ENCODE data around the gene ACAP3. TPM values are rescaled to one million over a fixed set of nuclear protein-coding genes. Genes with fewer than 3 reads are reported as not detected.

Gene ACAP3
- total RNA-seq, 1 experiment from 2014 or later, result 30.7 TPM

DNA sequence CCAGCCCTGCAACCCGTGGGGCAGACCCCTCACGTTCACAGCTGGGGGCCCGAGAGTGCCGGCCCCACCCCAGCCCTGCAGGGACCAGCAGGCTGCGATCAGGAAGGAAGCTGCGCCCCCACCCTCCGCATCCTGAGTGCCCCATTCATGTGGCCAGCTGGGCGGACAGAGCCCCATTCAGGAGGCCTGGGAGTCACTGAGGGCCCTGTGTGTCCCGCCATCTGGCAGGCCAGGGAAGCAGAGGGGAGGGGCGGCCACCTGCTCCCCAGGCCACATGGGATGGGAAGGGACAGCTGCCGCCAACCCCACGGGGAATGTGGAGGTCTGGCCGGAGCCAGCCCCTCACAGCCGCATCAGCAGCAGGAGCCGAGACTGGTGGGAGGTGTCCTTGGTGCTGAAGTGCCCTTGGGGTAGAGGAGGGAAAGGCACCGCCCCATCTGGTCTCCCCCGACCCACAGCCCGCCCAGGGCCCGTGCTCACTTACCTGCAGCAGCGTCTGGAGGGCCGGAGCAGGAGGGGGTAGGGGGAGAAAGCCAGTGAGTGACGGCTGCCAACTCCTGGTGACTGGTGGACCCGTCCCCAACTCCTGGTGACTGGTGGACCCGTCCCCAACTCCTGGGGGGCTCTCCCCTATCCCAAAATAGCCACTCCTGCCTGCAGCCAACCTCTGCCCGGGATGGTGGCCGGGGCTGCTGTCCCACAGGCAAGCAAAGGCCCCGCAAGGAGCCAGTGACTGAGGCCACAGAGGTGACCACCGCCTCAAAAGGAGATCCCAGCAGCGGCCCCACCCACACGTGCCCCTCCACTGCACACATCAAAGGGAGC, 8.7 kb downstream of the ACAP3 start:
- ChIA-PET CTCF (no interaction called here), POLR2A (no interaction called here)
- ATAC-seq, result no peak
- no peak overlapping the region for H3K4me3 ChIP-seq (ENCODE audit: low read depth in 2 of 2, low read length in 2 of 2)
- in situ Hi-C loops (cut with HindIII; ENCODE audit: low pct_unique_long_range_greater_than_20kb, low sequenced_read_pairs), result no loop called here
- no TSS peak for BruUV-seq (replicated peaks)
- no peak for TF ChIP-seq SIN3A (IDR thresholded peaks at IDR 0.05; ENCODE audit: borderline replicate concordance, insufficient read depth, low read depth, low read length)
- TF ChIP-seq, protein P1, sequence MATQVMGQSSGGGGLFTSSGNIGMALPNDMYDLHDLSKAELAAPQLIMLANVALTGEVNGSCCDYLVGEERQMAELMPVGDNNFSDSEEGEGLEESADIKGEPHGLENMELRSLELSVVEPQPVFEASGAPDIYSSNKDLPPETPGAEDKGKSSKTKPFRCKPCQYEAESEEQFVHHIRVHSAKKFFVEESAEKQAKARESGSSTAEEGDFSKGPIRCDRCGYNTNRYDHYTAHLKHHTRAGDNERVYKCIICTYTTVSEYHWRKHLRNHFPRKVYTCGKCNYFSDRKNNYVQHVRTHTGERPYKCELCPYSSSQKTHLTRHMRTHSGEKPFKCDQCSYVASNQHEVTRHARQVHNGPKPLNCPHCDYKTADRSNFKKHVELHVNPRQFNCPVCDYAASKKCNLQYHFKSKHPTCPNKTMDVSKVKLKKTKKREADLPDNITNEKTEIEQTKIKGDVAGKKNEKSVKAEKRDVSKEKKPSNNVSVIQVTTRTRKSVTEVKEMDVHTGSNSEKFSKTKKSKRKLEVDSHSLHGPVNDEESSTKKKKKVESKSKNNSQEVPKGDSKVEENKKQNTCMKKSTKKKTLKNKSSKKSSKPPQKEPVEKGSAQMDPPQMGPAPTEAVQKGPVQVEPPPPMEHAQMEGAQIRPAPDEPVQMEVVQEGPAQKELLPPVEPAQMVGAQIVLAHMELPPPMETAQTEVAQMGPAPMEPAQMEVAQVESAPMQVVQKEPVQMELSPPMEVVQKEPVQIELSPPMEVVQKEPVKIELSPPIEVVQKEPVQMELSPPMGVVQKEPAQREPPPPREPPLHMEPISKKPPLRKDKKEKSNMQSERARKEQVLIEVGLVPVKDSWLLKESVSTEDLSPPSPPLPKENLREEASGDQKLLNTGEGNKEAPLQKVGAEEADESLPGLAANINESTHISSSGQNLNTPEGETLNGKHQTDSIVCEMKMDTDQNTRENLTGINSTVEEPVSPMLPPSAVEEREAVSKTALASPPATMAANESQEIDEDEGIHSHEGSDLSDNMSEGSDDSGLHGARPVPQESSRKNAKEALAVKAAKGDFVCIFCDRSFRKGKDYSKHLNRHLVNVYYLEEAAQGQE (IDR thresholded peaks at IDR 0.05; ENCODE audit: insufficient read depth in 1 of 2, low read depth in 2 of 2, low read length in 1 of 2), result peak; percentile 92 to 93
- H3K4me1 ChIP-seq (ENCODE audit: control insufficient read depth, insufficient read depth, low read length), result peaks cover 5% of the 10 kb centered on the region
- no peak overlapping the region for H3K27ac ChIP-seq (ENCODE audit: low read length)
- intact Hi-C loops (cut with micrococcal nuclease; ENCODE audit: unreplicated experiment), result no loop called here
- no peaks in the 10 kb centered on the region for H3K9me3 ChIP-seq (ENCODE audit: control insufficient read depth, insufficient read depth, low read depth, low read length)
- DNase-seq (ENCODE audit: low read depth, low spot score), result no peak
- no peaks in the 10 kb centered on the region for H3K27me3 ChIP-seq (ENCODE audit: control insufficient read depth, insufficient read depth, low read length)
- no peaks in the 10 kb centered on the region for H3K36me3 ChIP-seq (ENCODE audit: control insufficient read depth, insufficient read depth, low read length)

DNA sequence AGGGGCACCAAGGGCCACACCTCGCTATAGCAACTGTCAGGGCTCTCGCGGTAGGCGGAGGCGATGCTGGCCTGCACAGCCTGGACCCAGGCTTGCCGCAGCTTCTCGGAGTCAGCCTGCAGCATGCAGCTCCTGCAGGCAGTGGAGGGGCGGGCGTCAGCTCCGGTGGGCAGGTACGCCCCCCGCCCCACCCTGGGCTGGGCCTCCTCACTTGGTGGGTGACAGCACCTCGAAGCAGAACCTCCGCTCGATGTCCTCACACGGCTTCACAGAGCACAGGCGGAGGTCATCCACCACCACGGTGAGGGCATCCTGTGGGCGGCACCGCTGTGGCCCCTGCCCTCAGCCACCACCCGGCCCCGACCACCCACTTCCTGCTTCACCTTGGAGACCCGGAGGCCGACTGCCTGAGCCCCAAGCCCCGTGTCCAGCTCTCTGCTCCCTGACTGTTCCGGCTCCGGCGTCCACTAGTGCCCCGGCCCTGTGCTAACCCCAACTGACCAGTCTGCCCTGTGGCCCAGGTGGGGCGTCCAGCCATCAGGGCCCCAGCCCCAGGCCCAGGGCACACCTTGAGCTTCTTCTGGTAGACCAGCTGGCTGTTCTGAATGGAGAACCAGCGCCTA, 9.8 kb downstream of the ACAP3 start:
- BruUV-seq (replicated peaks), result no TSS peak
- TF ChIP-seq TCF7L2 (IDR thresholded peaks at IDR 0.05; ENCODE audit: low read depth, low read length), result no peak
- no peak for TF ChIP-seq POLR2AphosphoS5 (IDR thresholded peaks at IDR 0.05; ENCODE audit: low read depth, low read length)
- no peak for TF ChIP-seq SIN3A (IDR thresholded peaks at IDR 0.05; ENCODE audit: borderline replicate concordance, insufficient read depth, low read depth, low read length)
- TF ChIP-seq, protein P1 (IDR thresholded peaks at IDR 0.05; ENCODE audit: insufficient read depth in 1 of 2, low read depth in 2 of 2, low read length in 1 of 2), result no peak
- TF ChIP-seq, protein P2, sequence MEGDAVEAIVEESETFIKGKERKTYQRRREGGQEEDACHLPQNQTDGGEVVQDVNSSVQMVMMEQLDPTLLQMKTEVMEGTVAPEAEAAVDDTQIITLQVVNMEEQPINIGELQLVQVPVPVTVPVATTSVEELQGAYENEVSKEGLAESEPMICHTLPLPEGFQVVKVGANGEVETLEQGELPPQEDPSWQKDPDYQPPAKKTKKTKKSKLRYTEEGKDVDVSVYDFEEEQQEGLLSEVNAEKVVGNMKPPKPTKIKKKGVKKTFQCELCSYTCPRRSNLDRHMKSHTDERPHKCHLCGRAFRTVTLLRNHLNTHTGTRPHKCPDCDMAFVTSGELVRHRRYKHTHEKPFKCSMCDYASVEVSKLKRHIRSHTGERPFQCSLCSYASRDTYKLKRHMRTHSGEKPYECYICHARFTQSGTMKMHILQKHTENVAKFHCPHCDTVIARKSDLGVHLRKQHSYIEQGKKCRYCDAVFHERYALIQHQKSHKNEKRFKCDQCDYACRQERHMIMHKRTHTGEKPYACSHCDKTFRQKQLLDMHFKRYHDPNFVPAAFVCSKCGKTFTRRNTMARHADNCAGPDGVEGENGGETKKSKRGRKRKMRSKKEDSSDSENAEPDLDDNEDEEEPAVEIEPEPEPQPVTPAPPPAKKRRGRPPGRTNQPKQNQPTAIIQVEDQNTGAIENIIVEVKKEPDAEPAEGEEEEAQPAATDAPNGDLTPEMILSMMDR (IDR thresholded peaks at IDR 0.05), result no peak
- H3K9me3 ChIP-seq (ENCODE audit: control insufficient read depth, insufficient read depth, low read depth, low read length), result no peaks in the 10 kb centered on the region
- DNase-seq (ENCODE audit: low read depth, low spot score) (no peak), ATAC-seq (no peak)
- no peak overlapping the region for H3K4me3 ChIP-seq (ENCODE audit: low read depth in 2 of 2, low read length in 2 of 2)
- in situ Hi-C loops (cut with HindIII; ENCODE audit: low pct_unique_long_range_greater_than_20kb, low sequenced_read_pairs) (no loop called here), intact Hi-C loops (cut with micrococcal nuclease; ENCODE audit: unreplicated experiment) (no loop called here)
- H3K27me3 ChIP-seq (ENCODE audit: control insufficient read depth, insufficient read depth, low read length), result no peaks in the 10 kb centered on the region
- ChIA-PET CTCF (no interaction called here), POLR2A (interaction anchor here (0.8 kb wide), 1 partner anchor 137 kb away, joined by 5 read pairs; no protein-coding TSS in a partner anchor)
- H3K4me1 ChIP-seq (ENCODE audit: control insufficient read depth, insufficient read depth, low read length), result no peaks in the 10 kb centered on the region
- H3K27ac ChIP-seq (ENCODE audit: low read length), result no peak overlapping the region
- H3K36me3 ChIP-seq (ENCODE audit: control insufficient read depth, insufficient read depth, low read length), result no peaks in the 10 kb centered on the region

All from Panc1 (cell line).